NCI-H1105 (cell line): ENCODE measurements around the gene CACNA2D4.
A peak's percentile ranks its signal among the peaks of the same experiment; 100 is the strongest.

Experiments used
- DNase-seq: peaks from one replicate; lab custom pipeline; 2025; lab: John Stamatoyannopoulos, UW

CACNA2D4 gene

GRCh38 chr12:1919284-1919683 lies 832 bp upstream of the CACNA2D4 start:
- no peak for DNase-seq

DNA sequence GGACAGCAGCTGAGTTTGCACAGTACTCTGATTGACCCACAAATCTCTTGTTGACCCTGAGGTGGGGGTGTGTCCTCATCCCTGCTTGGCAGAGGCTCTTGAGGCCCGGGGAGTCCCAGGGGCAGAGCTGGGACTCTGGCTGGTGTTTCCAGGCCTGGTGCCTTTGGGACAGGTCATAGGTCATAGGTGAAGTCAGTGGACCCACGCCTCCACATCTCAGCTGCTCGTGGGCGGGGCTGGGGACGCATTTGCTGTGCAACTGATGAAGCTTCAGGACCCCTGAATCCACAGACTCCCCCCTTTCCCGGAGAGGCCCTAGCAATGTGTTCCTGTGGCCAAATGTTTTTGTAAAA lies 408 bp upstream of the CACNA2D4 start:
- DNase-seq: no peak

GRCh38 chr12:1917172-1918070 lies 1.0 kb downstream of the CACNA2D4 start:
- no peak for DNase-seq

DNA sequence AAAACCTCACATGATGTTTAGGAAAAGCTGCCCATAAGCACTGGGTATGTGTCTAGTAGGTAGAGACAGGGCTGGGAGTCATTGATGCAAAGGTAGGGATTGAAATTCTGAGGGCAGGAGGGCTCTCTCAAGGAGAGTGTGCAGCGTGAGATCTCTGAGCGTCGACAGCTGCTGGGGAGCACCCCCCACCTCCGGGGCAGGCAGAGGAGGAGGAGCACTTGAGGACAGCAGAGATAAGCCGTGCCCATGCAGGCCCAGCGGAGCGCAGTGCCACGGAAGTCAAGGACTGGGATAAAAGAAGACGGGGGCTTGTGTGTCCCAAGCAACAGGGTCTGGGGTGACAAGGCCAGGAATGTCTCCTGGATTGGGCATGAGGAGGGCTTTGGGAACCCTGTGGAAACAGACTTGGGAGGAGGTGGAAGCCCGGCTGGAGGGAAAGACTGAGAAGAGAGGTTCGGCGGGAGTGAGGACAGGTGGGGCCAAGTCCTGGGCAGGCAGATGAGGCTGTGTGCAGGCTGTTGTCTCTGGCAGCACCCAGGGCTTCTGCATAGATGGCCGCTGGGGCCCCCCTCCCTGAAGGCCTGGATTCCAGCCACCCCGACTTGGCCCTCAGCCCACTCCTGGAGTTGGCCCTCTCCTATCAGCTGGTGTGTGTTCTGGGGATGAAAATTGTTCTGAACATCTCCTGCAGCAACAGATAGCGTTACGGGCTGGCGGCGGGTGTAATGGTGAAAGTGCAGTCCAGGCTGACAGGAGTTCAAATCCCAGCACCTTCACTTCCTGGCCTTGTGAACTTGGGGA lies 1.9 kb downstream of the CACNA2D4 start:
- DNase-seq: peak; percentile 84

DNA sequence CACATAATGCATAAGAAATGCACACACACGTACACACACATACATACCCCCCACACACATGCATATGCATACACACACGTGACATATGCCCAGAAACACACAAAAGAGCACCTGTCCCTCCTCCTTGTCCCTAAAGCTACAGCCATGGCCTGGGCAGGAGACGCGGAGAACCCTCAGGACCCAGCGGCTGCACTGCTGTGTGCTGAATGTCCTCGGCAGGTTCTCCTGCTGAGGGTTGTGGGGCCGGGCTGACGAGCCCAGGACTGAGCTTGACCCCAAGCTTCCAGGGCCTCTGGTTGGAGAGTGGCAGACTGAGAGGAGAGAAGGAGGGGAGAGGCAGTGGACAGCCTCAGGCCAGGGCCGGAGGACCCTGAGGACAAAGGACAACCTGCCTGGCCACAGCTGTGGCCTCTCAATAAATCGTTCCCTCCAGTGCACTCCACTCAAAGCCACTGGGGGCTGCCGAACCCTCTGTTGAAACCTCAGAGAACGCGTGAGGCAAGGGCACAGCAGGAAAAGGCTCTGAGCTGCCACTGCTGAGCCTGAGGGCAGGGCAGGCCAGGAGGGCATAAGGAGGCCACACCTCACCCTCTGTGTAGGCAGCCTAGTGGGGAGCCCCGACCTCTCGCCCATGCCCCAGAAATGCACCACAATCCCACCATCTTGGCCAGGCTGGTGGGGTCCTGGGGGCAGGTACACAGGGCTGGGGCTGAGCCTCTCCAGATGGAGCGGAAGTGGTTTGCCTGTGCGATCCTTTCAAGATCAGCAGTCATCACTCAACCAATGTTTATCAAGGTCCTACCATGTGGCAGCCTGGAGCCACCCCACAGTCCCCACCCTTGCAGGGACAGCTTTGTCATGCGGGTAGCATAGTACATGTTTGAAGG lies 3.1 kb downstream of the CACNA2D4 start:
- no peak for DNase-seq

DNA sequence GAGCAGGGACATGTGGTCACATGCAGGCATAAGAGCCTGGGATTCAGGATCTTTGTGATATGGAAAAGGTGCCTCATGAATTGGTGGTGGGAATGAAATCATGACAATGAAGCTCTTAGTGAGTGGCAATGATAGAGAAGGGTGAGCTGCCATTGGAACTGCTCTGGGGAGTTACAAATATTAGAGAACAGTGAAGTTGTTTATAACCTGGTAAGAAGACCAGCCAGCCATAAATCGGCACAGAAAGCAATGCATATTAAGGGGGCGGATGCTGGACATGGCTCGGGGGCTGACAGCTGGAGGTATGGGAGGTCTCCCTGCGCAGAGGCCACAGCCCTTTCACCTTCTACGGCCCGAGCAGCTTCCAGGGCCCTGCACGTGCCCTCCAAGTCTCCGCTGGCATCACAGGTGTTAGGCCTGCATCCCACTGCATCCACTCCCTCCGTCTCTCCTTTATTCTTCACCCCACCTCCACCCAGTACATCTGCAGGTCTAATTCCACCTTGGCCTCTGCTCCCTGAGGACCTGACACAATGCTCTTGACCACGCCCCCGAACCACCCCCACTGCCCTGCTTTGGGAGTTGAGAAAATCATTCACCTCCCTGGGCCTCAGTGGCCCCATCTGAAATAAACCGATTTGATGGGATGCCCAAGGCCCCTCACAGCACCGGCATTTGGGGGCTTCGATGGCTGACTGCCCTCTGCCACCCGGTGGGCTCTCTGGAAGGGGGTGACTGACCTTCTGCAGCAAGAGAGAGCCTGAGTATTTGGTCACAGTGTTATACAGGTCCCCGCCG lies 4.1 kb downstream of the CACNA2D4 start:
- no peak for DNase-seq

DNA sequence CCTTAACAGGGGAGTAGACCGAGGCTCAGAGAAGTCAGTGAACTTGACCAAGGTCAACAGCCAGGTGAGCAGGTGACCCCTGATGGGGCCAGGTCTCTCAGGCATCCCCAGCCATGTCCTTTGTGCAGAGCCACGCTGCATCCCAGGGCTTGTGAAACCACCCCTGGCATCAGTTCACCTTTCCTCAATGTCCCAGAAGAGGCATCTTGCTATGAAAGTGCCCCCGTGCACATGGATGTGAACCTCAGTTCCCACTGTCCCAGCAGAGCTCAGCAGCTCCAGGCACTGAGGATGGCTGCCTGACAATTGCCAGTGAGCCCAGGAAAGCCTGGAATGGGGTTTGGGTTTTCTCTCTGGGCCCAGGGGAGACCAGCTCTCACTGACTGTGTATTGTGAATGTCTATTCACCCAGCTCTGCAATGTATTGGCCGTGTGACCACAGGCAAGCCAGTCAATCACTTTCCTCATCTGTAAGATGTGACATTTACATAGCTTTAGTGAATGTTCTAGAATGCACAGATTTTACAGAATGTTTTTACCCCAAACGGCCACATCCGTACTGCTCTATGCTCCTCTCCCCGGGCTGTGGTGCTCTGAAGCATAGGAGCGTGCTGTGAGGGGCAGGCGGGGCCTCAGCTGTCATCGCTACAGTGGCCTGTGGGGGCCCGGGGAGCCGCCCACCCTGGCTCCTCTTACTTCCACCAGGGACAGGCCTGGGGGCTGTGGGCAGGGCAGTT lies 4.9 kb downstream of the CACNA2D4 start:
- no peak for DNase-seq

DNA sequence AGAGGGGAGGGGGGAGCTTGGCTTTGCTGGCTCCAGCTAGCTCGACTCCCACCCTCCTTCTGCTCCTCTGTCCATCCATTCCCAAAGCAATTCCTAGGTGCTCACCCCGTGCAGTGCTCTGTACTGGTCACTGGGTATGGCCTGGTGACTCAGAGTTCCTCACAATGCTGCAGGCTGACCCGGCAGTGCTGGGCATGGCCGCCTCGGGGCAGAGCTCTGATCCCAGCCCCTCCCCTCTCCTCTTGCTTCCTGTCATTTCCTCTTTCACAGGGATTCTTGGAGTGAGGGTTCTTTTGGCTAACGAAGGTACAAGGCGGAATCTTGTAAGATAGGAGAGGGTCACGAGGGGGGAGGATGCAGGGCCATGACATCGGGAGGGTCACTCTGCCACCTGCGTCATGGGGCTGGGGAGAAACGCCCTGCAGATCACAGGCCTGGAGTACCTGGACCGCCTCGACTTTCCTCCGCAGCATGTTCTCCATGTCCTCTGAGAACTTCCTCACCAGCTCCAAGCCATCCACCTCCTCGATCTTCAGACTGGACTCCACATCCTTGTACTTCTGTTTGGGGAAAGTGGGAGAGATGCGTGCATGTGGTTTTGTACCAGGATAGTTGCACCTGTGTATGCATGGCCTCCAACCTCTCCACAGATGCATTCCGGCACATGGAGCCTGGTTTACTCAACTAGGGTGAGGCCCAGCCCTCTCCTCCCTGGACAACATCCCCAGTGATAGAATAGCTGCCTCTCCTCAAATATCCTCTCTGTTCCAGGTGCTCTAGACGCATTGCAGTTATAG lies 5.7 kb downstream of the CACNA2D4 start:
- no peak for DNase-seq

GRCh38 chr12:1911598-1912575 lies 6.6 kb downstream of the CACNA2D4 start:
- peak; percentile 31 for DNase-seq

GRCh38 chr12:1910468-1910867 lies 8.0 kb downstream of the CACNA2D4 start:
- DNase-seq: no peak

- no peak for DNase-seq
Observed at GRCh38 chr12:1908758-1909157, 9.7 kb downstream of the CACNA2D4 start.

DNA sequence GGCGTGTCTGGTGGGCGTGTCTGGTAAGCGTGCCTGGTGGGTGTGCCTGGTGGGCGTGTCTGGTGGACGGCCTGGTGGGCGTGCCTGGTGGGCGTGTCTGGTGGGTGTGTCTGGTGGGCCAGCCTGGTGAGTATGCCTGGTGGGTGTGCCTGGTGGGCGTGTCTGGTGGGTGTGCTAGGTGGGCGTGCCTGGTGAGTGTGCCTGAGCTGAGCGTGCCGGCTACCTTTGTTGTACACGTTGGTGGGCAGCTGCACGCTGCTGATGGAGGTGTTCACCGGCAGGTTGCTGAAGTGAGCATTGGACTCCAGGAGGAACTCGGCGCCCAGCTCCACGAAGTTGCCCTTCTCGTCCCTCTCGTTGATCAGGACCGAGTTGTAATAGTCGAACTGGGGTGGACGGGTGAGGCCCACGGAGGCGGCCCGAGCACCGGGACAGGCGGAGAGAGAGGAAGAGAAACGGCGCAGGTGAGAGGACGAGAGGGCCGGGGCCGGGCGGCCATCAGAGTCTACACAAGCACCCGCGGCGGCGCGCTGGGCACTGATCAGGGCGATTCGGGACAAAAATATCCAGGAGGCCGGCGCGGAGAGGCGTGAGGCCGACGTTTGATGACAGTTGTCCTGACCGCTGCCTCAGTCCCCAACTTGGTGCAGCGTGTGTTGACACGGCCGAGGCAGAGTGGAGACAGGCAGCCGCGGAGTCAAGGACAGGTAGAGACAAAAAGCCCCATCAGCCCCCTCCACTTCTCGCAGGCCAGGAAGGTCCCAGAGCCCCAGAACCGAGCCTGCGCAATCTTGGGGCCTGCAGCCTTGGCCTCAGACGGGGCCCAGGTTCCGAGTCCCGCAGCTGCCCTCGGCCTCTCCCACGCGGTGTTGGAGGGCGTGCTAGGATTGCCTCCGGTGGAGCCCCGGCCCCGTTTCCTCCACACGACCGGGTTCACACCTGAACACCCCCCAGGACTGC lies 10.5 kb downstream of the CACNA2D4 start:
- no peak for DNase-seq

- DNase-seq: no peak
Observed at GRCh38 chr12:1906579-1906978, 11.9 kb downstream of the CACNA2D4 start.

- DNase-seq: no peak
Observed at GRCh38 chr12:1904875-1905274, 13.6 kb downstream of the CACNA2D4 start.

- no peak for DNase-seq
Observed at GRCh38 chr12:1896964-1897363, 21.5 kb downstream of the CACNA2D4 start.

- no peak for DNase-seq
Observed at GRCh38 chr12:1890810-1891209, 27.6 kb downstream of the CACNA2D4 start.

GRCh38 chr12:1890119-1890703 lies 28.2 kb downstream of the CACNA2D4 start:
- no peak for DNase-seq
